PC-9 (cell line): ENCODE results near the gene RHBDL1. TPM values are rescaled to one million over a fixed set of nuclear protein-coding genes. Genes with fewer than 3 reads are reported as not detected.

Source experiments
- BruUV-seq: library from RNA; stranded (reverse); fragments of 400-500 nt; replicated peaks from 2 replicates; lab custom pipeline; 2021; lab: Mats Ljungman, UMichigan
- CTCF ChIA-PET: fragments of 300-600 bp; sonication (Branson Sonifier 250); formaldehyde crosslinking; loops from one replicate; lab custom pipeline; 2022; ENCODE audit warnings: antibody characterized with exemption; lab: Charles Lee
- POLR2A ChIA-PET: fragments of 300-600 bp; sonication (Branson Sonifier 250); formaldehyde crosslinking; loops from one replicate; lab custom pipeline; 2022; ENCODE audit warnings: antibody characterized with exemption; ENCODE audit not compliant: unreplicated experiment; lab: Charles Lee
- DNase-seq, 2 experiments: peaks; one replicate each; pipeline versions ENCODE4 v3.0.0 to v3.0.0-alpha.2; 2015 to 2022; ENCODE audit warnings: mixed read lengths in 1 of 2
- H2AFZ ChIP-seq: fragments of 200-600 bp; sonication (generic); 2 replicates; pipeline ENCODE4 v1.8.1; 2017; ENCODE audit warnings: antibody characterized with exemption
- H3F3A ChIP-seq: fragments of 200-600 bp; sonication (generic); 2 replicates; pipeline ENCODE4 v1.8.1; 2017; ENCODE audit warnings: antibody characterized with exemption, mild to moderate bottlenecking, low read depth; ENCODE audit not compliant: insufficient read depth
- H3K27ac ChIP-seq: fragments of 200-600 bp; sonication (generic); 2 replicates; pipeline ENCODE4 v1.6.1; 2016; ENCODE audit warnings: mixed run types
- H3K27me3 ChIP-seq: fragments of 200-600 bp; sonication (generic); 2 replicates; pipeline ENCODE4 v1.6.1; 2016; ENCODE audit warnings: low read depth, mixed run types; ENCODE audit not compliant: insufficient read depth
- H3K36me3 ChIP-seq: fragments of 200-600 bp; sonication (generic); 2 replicates; pipeline ENCODE4 v1.6.1; 2016; ENCODE audit warnings: low read depth, mixed run types
- H3K4me1 ChIP-seq: fragments of 200-600 bp; sonication (generic); replicated peaks from 2 replicates; pipeline ENCODE4 v1.6.1; 2016; ENCODE audit warnings: mixed run types; ENCODE audit not compliant: insufficient read depth
- H3K4me2 ChIP-seq: fragments of 200-600 bp; sonication (generic); 2 replicates; pipeline ENCODE4 v1.6.1; 2017; ENCODE audit warnings: mixed run types
- H3K4me3 ChIP-seq: fragments of 200-600 bp; sonication (generic); 2 replicates; pipeline ENCODE4 v1.6.1; 2016; ENCODE audit warnings: mixed run types
- H3K79me2 ChIP-seq: fragments of 200-600 bp; sonication (generic); 2 replicates; pipeline ENCODE4 v1.6.1; 2017; ENCODE audit warnings: low read depth, mixed run types
- H3K9me2 ChIP-seq: fragments of 200-600 bp; sonication (generic); 2 replicates; pipeline ENCODE4 v1.8.1; 2017; ENCODE audit warnings: mild to moderate bottlenecking; ENCODE audit not compliant: insufficient read depth
- H3K9me3 ChIP-seq: fragments of 200-600 bp; sonication (generic); 2 replicates; pipeline ENCODE4 v1.8.1; 2016; ENCODE audit warnings: low read depth; ENCODE audit not compliant: insufficient read depth
- H4K20me1 ChIP-seq: fragments of 200-600 bp; sonication (generic); 2 replicates; pipeline ENCODE4 v1.8.1; 2017; ENCODE audit not compliant: insufficient read depth
- EZH2 ChIP-seq: fragments of 200-600 bp; sonication (generic); IDR thresholded peaks from 2 replicates; pipeline ENCODE4 v1.8.0; 2017; ENCODE audit warnings: antibody characterized with exemption, low read depth
- intact Hi-C: fragments of 100-400 bp; cut with micrococcal nuclease; formaldehyde crosslinking; loops from one replicate; pipeline ENCODE4 v1.10.0; 2022; ENCODE audit not compliant: unreplicated experiment
- total RNA-seq: library from RNA; stranded (reverse); gene quantifications from 2 replicates; pipeline ENCODE4 v1.2.3, GENCODE V29; 2021
- TF ChIP-seq, protein P1 (sequence below): fragments of 200-600 bp; sonication (generic); conservative IDR thresholded peaks from 2 replicates; pipeline ENCODE4 v1.6.1; 2017; ENCODE audit warnings: mixed run types, antibody characterized with exemption, mild to moderate bottlenecking, moderate library complexity

Gene RHBDL1
- total RNA-seq, 1 experiment from 2014 or later, result 18.1 TPM

DNA sequence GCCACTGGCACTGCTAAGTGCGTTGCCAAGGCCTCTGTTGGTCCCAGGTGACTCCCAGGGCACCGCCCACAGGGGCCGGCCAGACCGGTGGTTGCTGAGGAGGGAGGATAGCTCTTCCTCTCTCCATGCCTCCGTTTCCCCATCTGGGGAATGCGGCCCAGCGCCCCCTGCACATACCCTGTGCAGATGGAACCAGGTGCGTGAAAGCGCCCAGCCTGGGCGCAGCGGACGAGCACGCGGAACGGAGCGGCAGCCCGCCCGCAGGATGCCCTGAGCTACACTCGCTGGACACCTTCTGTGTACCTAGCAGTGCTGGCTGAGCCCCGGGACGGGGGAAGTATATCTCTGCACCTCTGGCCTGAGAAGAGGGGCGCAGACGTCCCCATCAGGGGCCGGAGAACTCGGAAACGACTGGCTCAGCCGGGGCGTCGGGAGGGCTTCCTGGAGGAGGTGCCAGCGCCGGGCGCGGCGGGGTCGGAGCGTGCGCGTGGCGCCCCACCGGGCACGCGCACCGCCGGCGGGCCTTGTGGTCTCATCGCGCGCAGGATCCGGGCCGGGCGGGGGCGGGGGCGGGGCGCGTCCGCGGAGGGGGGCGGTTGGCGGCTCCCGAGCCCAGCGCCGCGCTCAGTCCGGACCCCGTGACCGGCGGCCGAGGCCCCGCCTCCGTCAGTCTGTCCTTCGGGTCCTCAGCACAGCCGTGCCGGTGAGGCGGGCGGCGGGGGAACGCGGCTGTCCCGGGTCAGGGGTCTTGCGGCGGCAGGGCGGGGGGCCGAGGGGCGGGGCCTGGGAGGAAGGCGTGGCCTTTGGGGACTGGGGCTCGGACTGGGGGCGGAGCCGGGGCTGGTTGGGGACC is 51.2 kb downstream of the RHBDL1 start, which contains the start of the genes CCDC78 and HAGHL:
Gene CCDC78 (minus strand): TSS at position 6 of the 853 bp plus-strand sequence. CDS start 76 bp downstream, outside the sequence.
Gene HAGHL (plus strand): TSS at position 669 of the 853 bp plus-strand sequence. CDS start 404 bp downstream, outside the sequence.
- peak; percentile 36 to 75 for DNase-seq
- no TSS peak for BruUV-seq
- TF ChIP-seq EZH2, result no peak
- TF ChIP-seq, protein P1, sequence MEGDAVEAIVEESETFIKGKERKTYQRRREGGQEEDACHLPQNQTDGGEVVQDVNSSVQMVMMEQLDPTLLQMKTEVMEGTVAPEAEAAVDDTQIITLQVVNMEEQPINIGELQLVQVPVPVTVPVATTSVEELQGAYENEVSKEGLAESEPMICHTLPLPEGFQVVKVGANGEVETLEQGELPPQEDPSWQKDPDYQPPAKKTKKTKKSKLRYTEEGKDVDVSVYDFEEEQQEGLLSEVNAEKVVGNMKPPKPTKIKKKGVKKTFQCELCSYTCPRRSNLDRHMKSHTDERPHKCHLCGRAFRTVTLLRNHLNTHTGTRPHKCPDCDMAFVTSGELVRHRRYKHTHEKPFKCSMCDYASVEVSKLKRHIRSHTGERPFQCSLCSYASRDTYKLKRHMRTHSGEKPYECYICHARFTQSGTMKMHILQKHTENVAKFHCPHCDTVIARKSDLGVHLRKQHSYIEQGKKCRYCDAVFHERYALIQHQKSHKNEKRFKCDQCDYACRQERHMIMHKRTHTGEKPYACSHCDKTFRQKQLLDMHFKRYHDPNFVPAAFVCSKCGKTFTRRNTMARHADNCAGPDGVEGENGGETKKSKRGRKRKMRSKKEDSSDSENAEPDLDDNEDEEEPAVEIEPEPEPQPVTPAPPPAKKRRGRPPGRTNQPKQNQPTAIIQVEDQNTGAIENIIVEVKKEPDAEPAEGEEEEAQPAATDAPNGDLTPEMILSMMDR, result no peak
- CTCF ChIA-PET, result no interaction called here
- H3K27me3 ChIP-seq, result no peaks in the 10 kb centered on the region
- peak within 1 kb of the TSS; percentile 74 for H2AFZ ChIP-seq
- H4K20me1 ChIP-seq, result peaks cover 4% of the 10 kb centered on the region; the same call in 1 of the 2 replicates
- H3K79me2 ChIP-seq, result peaks cover 4% of the 10 kb centered on the region; the same call in 1 of the 2 replicates
- peak within 1 kb of the TSS; percentile 99 for H3K4me2 ChIP-seq
- H3K36me3 ChIP-seq, result no peaks in the 10 kb centered on the region
- POLR2A ChIA-PET, result interaction anchor here (0.6 to 1.2 kb wide), 5 partner anchors 12 to 69 kb away, joined by 3 read pairs; partner anchors contain the start of genes CHTF18, METRN and RPUSD1
- peaks cover 5% of the 10 kb centered on the region; the same call in 1 of the 2 replicates for H3K4me1 ChIP-seq
- peak within 1 kb of the TSS; percentile 93 for H3K4me3 ChIP-seq
- peaks cover 26% of the 10 kb centered on the region for H3F3A ChIP-seq
- intact Hi-C loops, result no loop called here
- H3K27ac ChIP-seq, result no peak within 1 kb of the TSS
- H3K9me3 ChIP-seq, result no peaks in the 10 kb centered on the region
- no peaks in the 10 kb centered on the region for H3K9me2 ChIP-seq

DNA sequence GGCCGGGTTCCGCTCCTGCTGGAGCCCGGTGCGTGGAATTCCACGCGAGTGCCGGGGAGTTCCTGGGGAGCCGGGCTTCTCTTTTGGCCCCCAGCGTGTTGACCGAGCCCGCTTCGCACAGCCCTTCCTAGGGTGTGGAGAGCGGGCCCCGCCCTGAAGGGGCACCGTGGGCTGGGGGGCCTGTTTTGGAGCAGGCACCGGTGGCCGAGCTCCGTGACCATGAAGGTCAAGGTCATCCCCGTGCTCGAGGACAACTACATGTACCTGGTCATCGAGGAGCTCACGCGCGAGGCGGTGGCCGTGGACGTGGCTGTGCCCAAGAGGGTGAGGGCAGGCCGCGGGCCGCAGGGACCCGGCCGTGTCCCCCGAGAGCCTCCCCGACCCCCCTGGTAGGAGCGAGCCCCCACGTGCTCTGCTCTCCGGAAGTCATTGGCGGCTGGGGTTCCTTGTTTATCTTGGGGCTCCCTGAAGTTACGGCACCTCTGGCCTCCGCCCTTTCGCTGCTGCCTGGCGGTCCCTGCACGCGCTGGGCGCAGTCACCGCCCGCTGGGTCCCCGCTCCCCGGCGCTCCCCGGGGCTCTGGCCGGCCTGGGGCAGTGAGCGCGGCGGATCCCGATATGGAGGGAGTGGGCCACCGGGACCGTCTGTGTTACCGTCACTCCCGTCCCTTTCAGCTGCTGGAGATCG is 52.0 kb downstream of the RHBDL1 start:
- H3K4me1 ChIP-seq, result no peaks in the 10 kb centered on the region
- ChIA-PET CTCF (interaction anchor here (0.6 to 1.0 kb wide), 2 partner anchors 15 to 34 kb away, joined by 3 to 4 read pairs; no protein-coding TSS in a partner anchor), POLR2A (interaction anchor here (0.5 to 1.0 kb wide), 9 partner anchors 8 to 374 kb away, joined by 3 to 26 read pairs (median 6); partner anchors contain the start of genes METRN, MSLN and RPUSD1)
- no peak overlapping the region for H3K27ac ChIP-seq
- peaks cover 4% of the 10 kb centered on the region; the same call in 1 of the 2 replicates for H4K20me1 ChIP-seq
- peaks cover 20% of the 10 kb centered on the region for H3F3A ChIP-seq
- H3K4me2 ChIP-seq, result peak overlapping the region; percentile 99
- H3K4me3 ChIP-seq, result peak overlapping the region; percentile 93
- no peaks in the 10 kb centered on the region for H3K9me2 ChIP-seq
- H3K9me3 ChIP-seq, result no peaks in the 10 kb centered on the region
- no peak for TF ChIP-seq EZH2
- TF ChIP-seq, protein P1, result no peak
- no peaks in the 10 kb centered on the region for H3K79me2 ChIP-seq
- H2AFZ ChIP-seq, result peak overlapping the region; percentile 74
- H3K27me3 ChIP-seq, result no peaks in the 10 kb centered on the region
- BruUV-seq, result TSS peak; percentile 33
- DNase-seq, result peak; percentile 31 to 40
- intact Hi-C loops, result no loop called here
- no peaks in the 10 kb centered on the region for H3K36me3 ChIP-seq

Other genes starting within 250 kb of the RHBDL1 start
- 66.8 and 68.9 TPM in 2 replicates for gene CAPN15, start 148.0 kb upstream of the RHBDL1 start, total RNA-seq
- 0.35 TPM in 1 of 2 replicates, not detected in the other for gene PRR35, start 115.3 kb upstream of the RHBDL1 start, total RNA-seq
- not detected in 2 replicates for gene NHLRC4, start 108.7 kb upstream of the RHBDL1 start, total RNA-seq
- gene PIGQ, start 105.7 kb upstream of the RHBDL1 start, total RNA-seq, result 72.5 and 96.1 TPM in 2 replicates
- 43.6 and 47.1 TPM in 2 replicates for gene RAB40C, start 85.6 kb upstream of the RHBDL1 start, total RNA-seq
- 6.9 and 9.2 TPM in 2 replicates for gene WFIKKN1, start 44.7 kb upstream of the RHBDL1 start, total RNA-seq
- gene METTL26, start 39.4 kb upstream of the RHBDL1 start, total RNA-seq, result 144 and 158 TPM in 2 replicates
- gene MCRIP2, start 33.8 kb upstream of the RHBDL1 start, total RNA-seq, result 64.2 and 69.6 TPM in 2 replicates
- gene WDR90, start 26.3 kb upstream of the RHBDL1 start, total RNA-seq, result 118 and 126 TPM in 2 replicates
- 143 and 173 TPM in 2 replicates for gene RHOT2, start 7.5 kb upstream of the RHBDL1 start, total RNA-seq
- 174 and 211 TPM in 2 replicates for gene STUB1, start 4.7 kb downstream of the RHBDL1 start, total RNA-seq
- 57.4 and 61.6 TPM in 2 replicates for gene JMJD8, start 8.7 kb downstream of the RHBDL1 start, total RNA-seq
- 23.9 and 33.6 TPM in 2 replicates for gene WDR24, start 14.7 kb downstream of the RHBDL1 start, total RNA-seq
- gene FBXL16, start 30.1 kb downstream of the RHBDL1 start, total RNA-seq, result 22.2 and 24.0 TPM in 2 replicates
- 77.5 and 88.5 TPM in 2 replicates for gene METRN, start 39.4 kb downstream of the RHBDL1 start, total RNA-seq
- gene ANTKMT, start 45.5 kb downstream of the RHBDL1 start, total RNA-seq, result 55.0 and 102 TPM in 2 replicates
- 4.2 and 6.4 TPM in 2 replicates for gene CCDC78, start 50.8 kb downstream of the RHBDL1 start, total RNA-seq
- gene HAGHL, start 51.4 kb downstream of the RHBDL1 start, total RNA-seq, result 31.0 and 57.6 TPM in 2 replicates
- 44.2 and 45.8 TPM in 2 replicates for gene CIAO3, start 65.3 kb downstream of the RHBDL1 start, total RNA-seq
- 59.9 and 86.4 TPM in 2 replicates for gene MSLN, start 85.1 kb downstream of the RHBDL1 start, total RNA-seq
- gene RPUSD1, start 112.7 kb downstream of the RHBDL1 start, total RNA-seq, result 53.3 and 56.7 TPM in 2 replicates
- gene CHTF18, start 112.9 kb downstream of the RHBDL1 start, total RNA-seq, result 67.7 and 77.8 TPM in 2 replicates
- gene GNG13, start 125.1 kb downstream of the RHBDL1 start, total RNA-seq, result not detected in 2 replicates